Measurements from ENCODE around the gene SMKR1.

GRCh38 chr7:129559564-129559963 is 57.2 kb downstream of the SMKR1 start:
- TF ChIP-seq, protein P1, sequence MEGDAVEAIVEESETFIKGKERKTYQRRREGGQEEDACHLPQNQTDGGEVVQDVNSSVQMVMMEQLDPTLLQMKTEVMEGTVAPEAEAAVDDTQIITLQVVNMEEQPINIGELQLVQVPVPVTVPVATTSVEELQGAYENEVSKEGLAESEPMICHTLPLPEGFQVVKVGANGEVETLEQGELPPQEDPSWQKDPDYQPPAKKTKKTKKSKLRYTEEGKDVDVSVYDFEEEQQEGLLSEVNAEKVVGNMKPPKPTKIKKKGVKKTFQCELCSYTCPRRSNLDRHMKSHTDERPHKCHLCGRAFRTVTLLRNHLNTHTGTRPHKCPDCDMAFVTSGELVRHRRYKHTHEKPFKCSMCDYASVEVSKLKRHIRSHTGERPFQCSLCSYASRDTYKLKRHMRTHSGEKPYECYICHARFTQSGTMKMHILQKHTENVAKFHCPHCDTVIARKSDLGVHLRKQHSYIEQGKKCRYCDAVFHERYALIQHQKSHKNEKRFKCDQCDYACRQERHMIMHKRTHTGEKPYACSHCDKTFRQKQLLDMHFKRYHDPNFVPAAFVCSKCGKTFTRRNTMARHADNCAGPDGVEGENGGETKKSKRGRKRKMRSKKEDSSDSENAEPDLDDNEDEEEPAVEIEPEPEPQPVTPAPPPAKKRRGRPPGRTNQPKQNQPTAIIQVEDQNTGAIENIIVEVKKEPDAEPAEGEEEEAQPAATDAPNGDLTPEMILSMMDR (IDR thresholded peaks at IDR 0.05 in 4 of 5, conservative IDR thresholded peaks at IDR 0.05 in 1 of 5): no peak
- no peak for TF ChIP-seq POLR2A (IDR thresholded peaks at IDR 0.05)
